NCI-H446 treated with DMSO at 0.1 percent for 48 hours (cell line): Measurements from ENCODE around the gene OR5C1.
"Not testable (repeated sequence)": the region's sequence is repeated elsewhere in the genome, so short reads cannot be mapped to it uniquely, and the experiment has no call there.

Source experiments
- DNase-seq: peaks from one replicate; lab custom pipeline; 2025; lab: John Stamatoyannopoulos, UW

Gene OR5C1

DNA sequence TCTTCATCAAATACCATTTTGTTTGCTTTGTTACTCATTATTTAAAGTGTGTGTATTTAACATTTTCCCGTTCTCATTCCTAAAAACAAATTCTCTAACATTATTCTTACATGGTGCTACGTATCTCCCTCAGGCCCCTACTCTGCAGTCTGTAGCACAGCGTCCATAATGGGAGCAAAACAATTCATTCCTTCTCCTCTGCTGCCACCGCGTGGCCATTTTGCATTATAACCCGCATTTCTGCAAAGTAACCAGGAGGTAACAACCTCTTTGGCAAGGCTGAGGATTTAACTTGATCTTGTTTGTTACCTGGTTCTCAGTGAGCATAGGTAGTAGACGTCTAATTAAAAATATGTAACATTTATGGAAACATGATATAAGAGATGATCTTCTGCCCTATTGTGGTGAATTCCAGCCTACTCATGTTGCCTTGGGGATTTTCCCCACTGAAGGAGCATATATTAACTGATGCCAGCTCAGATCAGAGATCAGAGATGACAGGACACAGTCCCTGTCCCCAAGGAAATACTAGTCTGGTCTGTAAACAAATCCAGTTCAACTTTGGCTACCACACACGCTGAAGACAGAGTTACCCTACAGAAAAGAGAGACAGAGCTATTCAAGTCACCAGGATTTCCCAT is 21.7 kb downstream of the OR5C1 start:
- no peak for DNase-seq

DNA sequence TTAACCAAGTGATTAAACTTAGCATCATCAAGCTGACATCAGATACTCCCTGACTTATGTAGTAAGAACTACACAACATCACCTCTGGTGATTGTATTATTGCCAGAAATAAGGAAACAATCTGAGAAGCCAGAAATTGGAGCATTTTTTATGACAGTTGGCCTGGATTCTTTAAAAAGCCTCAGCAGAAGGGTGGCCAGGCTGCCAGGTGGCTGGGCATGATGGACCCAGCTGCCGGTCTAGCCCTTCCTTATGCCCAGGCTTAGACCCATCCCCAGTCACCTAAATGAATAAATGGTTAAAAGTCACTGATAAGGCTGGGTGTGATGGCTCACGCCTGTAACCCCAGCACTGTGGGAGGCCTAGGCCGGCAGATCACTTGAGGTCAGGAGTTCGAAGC is 24.0 kb downstream of the OR5C1 start:
- no peak for DNase-seq

DNA sequence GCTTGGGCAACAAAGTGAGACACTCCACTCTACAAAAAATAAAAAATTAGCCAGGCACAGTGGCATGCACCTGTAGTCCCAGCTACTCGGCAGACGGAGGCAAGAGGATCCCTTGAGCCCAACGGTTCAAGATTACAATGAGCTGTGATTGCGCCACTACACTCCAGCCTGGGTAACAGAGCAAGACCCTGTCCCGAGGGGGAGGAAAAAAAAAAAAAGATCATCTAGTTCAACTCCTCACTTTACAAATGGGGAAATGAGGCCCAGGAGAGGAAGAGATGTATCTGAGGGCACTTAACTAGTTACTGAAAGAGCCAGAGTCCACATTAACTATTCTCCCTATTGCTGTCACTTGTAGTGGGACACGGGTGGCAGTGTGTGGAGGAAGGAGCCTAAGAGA is 25.8 kb downstream of the OR5C1 start:
- no peak for DNase-seq

DNA sequence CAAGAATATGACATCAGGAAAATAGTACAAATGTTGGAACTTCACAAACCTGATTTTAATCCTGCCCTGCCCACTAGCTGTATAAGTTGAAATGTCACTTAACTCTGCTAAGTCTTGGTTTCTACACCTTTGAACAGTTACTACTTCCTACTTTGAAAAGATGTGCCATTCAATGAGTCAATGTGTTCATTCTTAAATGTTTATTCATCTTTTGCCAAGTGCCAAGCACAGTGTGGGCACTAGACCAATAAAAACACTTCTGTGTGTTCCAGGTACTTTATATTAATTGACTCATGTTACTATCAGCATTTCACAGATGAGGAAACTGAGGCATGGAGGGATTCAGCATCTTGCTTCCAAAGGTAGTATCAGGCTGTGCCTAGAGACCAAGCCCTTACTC is 26.8 kb downstream of the OR5C1 start:
- no peak for DNase-seq

DNA sequence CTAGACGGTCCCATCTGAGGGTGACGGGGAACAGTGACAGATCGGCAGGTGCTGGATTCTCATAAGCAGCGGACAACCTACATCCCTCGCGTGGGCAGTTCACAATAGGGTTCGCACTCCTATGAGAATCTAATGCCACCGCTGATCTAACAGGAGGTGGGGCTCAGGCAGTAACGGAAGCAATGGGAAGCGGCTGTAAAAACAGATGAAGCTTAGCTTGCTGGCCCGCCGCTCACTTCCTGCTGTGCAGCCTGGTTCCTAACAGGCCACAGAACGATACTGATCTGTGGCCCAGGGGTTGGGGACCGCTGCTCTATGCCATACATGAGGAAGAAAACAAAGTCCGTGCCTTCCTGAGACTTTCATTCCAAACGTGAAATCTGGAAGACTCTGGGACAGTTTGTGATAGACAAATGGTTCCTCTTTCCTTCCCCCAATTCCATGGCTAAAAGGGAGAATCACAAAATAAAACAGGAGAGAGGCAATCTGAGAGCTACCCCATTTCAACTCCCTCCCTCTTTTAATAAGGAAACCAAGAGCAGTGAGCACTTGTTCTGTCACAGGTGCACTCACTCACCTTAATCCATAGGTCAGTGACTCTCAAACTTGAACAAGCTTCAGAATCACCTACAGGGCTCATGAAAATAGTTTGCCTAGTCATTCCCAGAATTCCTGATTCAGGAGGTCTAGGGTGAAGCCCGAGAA is 27.6 kb downstream of the OR5C1 start:
- DNase-seq: no peak

DNA sequence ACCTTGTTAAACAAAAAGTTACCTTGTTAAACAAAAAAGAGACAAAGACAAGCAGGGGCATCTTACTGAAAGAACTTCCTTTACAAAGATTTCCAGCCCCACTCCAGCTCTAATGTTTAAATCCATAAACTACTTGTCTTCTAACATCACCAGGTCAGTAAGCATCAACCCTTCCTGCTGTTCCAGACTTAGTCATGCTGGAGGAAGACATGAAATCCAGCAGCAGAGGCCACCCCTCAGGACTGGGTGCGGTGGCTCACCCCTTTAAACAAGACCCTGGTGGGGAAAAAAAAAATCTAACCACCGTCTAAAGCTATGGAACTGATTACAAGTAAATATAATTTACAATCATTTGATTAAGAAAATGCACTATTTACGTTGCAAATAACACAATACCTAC is 30.6 kb downstream of the OR5C1 start:
- no peak for DNase-seq

DNA sequence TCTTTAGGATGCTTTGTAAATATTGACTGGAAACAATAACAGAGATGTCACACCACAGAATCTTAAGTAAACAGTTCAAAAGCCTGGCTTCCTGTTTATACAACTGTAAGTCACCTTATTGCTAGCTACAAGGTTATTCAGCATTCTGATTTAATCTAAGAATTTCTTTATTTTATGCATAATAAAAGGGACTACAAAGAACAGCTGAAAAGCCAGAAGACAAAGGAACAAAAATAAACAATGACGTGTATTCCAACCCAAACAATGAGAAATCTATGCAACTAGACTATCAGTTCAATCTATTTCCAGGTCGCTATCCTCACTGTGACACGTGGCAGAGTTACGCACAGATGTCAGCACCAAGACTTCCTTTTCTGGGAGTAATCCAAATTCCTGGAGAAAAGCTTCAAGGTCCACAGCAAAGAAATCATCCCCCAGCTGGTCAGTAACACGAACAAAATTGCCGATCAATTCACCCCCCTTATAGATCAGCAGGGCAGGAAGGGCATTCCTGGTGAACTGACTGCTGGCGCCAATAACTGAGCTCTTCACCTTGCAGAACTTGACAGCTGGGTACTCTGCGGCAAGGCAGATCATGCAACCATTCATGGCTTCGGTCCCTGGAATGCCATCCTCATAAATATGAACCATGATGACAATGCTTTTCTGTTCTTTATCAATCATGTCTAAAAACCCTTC is 31.2 kb downstream of the OR5C1 start:
- no peak for DNase-seq

DNA sequence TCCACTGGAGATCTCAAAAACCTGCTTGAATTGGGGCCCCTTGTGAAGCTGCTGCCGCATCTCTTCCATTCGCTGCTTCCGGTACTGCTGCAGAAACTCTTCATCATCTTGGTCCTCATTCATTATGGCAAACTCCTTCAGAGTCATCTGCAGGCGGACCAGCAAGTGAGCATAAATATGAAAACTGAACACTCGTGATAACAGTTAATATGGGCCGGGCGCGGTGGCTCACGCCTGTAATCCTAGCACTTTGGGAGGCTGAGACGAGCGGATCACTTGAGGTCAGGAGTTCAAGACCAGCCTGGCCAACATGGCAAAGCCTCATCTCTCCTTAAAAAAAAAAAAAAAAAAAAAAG is 31.7 kb downstream of the OR5C1 start:
- no peak for DNase-seq

DNA sequence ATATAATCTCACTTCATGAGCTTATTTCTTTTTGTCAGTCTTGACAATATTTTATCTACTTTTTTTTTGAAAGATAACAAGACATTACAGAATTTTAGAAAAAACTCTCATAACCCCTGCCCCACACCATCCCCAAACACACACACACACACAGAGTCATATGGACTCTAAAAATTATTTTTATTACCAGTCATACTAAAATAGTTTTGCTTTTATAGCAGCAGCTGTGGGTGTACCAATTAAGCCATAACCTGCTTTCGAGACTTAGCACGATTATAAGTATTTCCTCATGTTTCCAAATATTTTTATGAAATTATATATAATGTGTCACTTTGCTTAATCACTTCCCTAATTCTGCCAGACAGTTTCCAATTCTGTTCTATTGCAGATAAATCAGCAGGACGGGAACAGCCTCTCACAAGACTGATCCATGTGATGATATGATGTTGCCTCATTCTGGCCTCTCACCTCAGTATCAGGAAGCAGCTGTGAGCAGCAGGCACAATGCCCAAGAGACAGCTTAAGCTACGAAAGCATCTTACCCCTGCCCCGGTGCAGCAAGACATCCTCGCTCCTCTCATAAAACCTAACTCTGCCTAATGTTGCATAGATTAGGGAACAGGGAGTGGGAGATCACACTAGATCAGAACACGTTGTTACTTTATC is 32.7 kb downstream of the OR5C1 start:
- DNase-seq: no peak

DNA sequence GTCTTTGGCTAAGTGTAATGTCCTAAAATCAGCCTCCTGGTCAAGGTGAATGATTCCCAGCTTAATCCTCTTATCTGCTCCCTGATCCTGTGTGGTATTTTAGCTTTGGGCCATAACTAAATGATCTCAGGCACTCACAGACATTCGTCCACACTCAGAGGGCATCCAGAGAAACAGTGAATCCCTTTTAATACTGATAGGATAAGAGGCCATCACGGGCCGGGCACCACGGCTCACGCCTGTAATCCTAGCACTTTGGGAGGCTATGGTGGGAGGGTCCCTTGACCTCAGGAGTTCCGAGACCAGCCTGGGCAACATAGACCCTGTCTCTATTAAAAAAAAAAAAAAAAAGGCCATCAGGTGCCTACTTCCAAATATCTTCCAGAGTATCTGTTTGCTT is 33.3 kb downstream of the OR5C1 start:
- DNase-seq: no peak

DNA sequence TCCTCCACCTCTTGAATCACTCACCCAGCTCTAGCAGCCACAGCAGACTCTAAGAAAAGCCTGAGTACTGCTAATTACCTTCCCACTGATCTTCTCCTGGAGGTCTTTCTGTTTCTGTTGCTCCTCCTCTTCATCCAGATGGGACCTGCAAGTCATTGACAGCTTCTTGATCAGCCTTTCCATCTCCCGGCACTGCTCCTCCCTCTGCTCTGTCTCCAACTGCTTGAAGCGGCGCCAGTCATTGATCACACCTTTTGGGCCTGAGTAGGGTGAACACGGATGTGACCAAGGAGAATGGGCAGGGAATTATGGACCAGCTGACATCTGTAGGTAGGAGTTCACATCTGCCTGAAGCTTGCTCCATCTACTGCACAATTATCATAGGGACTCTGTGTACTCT is 34.2 kb downstream of the OR5C1 start:
- DNase-seq: no peak

DNA sequence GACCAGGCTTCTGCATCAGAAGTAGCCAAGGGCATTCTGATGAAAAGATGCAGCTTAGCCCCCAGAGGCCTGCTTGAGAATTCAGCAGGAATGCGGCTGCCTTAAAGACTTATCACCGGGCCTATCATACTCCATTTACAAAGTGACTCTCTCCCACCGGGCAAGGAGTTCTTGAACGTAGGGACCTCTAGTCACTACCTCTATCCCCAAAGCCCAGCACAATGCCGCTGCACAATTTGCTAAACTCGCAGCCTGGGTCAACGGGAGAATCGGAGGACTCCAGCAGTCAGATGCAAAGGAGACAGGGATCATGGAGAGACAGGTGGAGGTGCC is 39.0 kb downstream of the OR5C1 start:
- no peak for DNase-seq

DNA sequence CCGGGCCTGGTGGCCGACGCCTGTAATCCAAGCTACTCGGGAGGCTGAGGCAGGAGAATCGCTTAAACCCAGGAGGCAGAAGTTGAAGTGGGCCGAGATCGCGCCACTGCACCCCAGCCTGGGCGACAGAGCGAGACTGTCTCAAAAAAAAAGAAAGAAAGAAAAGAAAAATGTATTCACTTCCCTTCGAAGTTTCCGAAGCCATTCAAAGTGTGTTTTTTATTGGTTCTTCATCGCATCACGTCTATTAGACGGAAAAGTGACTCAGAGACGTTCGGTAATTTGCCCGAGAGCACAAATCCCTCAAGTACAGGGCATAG is 40.2 kb downstream of the OR5C1 start:
- DNase-seq: not testable (repeated sequence)

DNA sequence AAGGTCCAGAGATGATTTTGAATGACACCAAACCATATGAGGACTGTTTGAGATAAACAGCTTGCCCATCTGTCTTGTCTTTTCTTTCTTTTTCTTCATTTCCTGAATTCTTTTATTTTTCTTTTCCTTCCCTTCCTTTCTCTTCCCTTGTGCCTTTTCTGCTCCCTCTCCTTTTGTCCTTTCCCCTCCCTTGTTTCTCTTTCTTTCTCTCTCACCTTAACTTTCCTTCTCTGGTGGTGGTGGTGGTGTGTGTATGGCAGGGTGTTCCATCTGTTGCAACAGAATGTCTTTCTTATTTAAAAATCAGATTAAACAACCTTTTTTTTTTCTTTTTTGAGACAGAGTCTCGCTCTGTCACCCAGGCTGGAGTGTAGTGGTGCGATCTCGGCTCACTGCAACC is 43.5 kb downstream of the OR5C1 start:
- DNase-seq: no peak

DNA sequence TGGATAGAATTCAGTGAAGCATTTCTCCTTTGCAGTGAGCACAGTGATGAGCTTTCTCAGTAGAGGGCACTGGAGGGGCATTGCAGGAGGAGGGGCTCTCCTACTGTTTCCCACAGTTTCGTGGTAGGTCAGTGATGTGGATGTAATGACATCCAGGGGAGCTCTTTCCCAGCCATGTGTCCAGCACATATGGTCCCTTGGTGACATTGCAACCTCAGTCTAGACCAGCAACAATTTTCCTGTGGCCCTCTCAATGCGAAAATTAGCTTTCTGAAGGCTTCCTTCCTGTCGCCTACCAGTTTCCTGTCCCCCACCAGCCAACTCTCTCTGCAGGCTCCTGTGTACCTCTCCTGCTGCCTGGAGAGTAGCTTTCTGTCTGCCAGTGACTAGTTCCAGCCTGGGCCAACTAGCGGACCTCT is 46.6 kb downstream of the OR5C1 start:
- DNase-seq: no peak

DNA sequence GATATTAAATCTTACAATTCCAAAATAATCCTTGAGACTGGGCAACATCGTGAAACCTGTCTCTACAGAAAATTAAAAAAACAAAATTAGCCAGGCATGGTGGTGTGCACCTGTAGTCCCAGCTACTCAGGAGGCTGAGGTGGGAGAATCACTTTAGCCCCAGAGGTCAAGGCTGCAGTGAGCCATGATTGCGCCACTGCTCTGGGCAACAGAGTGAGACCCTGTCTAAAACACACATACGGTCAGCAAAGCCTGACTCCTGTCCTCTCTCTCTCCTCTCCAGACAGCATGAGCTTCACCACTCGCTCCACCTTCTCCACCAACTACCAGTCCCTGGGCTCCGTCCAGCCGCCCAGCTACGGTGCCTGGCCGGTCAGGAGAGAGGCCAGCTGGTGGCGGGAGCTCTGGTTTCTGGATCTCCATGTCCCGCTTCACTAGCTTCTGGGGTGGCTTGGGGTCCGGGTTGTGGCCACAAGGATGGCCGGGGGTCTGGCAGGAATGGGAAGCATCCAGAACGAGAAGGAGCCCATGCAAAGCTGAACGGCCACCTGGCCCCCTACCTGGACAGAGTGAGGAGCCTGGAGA is 48.6 kb downstream of the OR5C1 start:
- DNase-seq: no peak

DNA sequence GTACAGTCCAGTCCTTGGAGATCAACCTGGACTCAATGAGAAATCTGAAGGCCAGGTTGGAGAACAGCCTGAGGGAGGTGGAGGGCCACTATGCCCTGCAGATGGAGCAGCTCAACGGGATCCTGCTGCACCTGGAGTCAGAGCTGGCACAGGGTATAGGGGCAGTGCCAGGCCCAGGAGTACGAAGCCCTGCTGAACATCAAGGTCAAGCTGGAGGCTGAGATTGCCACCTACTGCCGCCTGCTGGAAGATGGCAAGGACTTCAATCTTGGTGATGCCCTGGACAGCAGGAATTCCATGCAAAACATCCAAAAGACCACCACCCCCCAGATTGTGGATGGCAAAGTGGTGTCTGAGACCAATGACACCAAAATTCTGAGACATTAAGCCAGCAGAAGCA is 49.7 kb downstream of the OR5C1 start:
- not testable (repeated sequence) for DNase-seq
